ENCODE data around the gene SLC48A1.

DNA sequence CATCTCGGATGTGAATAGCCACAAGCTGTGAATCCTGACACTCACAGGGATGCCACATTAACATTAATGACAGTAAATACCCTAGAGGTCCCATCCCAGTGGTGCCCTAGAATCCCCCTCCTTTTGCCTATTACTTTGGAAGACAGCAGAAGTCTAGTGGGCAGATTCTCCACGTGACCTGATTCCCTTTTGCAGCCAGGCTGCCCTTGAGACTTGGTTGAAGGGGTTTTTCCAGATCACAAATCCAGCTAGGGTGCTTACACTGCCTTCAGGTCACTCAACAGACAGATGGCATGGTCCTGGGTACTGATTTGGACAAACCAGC, 38.0 kb downstream of the SLC48A1 start:
- TF ChIP-seq, protein P1, sequence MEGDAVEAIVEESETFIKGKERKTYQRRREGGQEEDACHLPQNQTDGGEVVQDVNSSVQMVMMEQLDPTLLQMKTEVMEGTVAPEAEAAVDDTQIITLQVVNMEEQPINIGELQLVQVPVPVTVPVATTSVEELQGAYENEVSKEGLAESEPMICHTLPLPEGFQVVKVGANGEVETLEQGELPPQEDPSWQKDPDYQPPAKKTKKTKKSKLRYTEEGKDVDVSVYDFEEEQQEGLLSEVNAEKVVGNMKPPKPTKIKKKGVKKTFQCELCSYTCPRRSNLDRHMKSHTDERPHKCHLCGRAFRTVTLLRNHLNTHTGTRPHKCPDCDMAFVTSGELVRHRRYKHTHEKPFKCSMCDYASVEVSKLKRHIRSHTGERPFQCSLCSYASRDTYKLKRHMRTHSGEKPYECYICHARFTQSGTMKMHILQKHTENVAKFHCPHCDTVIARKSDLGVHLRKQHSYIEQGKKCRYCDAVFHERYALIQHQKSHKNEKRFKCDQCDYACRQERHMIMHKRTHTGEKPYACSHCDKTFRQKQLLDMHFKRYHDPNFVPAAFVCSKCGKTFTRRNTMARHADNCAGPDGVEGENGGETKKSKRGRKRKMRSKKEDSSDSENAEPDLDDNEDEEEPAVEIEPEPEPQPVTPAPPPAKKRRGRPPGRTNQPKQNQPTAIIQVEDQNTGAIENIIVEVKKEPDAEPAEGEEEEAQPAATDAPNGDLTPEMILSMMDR (IDR thresholded peaks at IDR 0.05) = no peak
- TF ChIP-seq POLR2A (IDR thresholded peaks at IDR 0.05) (no peak), POLR2AphosphoS5 (IDR thresholded peaks at IDR 0.05) (no peak)
